ENCODE data around the gene SECISBP2.
"Not testable (repeated sequence)": the region's sequence is repeated elsewhere in the genome, so short reads cannot be mapped to it uniquely, and the experiment has no call there.

SECISBP2 gene

GRCh38 chr9:89310475-89311345 is 7.6 kb upstream of the SECISBP2 start, which contains the start of gene CKS2:
Gene CKS2 (plus strand): TSS chr9:89311195. CDS start chr9:89311293, 98 bp downstream.
- peak; percentile 100 for DNase-seq

GRCh38 chr9:89311346-89312221 is 6.7 kb upstream of the SECISBP2 start:
- peak; percentile 14 for DNase-seq

- peak; percentile 34 for DNase-seq
These were observed 6.1 kb upstream of the SECISBP2 start for GRCh38 chr9:89312222-89312571.

GRCh38 chr9:89313842-89314241 is 4.5 kb upstream of the SECISBP2 start:
- DNase-seq = peak; percentile 35

- no peak for DNase-seq
These were observed 3.3 kb upstream of the SECISBP2 start for GRCh38 chr9:89314955-89315354.

- DNase-seq = no peak
These were observed 2.8 kb upstream of the SECISBP2 start for GRCh38 chr9:89315482-89315881.

- no peak for DNase-seq
These were observed 1.0 kb upstream of the SECISBP2 start for GRCh38 chr9:89317282-89317681.

GRCh38 chr9:89319015-89319905 is 960 bp downstream of the SECISBP2 start:
- DNase-seq = no peak

GRCh38 chr9:89323390-89323789 is 5.1 kb downstream of the SECISBP2 start:
- DNase-seq = no peak

- no peak for DNase-seq
These were observed 7.4 kb downstream of the SECISBP2 start for GRCh38 chr9:89325733-89326132.

- peak; percentile 43 for DNase-seq
These were observed 9.8 kb downstream of the SECISBP2 start for GRCh38 chr9:89328064-89328463.

GRCh38 chr9:89329917-89330316 is 11.6 kb downstream of the SECISBP2 start:
- no peak for DNase-seq

- no peak for DNase-seq
These were observed 12.2 kb downstream of the SECISBP2 start for GRCh38 chr9:89330513-89330912.

GRCh38 chr9:89339807-89340206 is 21.5 kb downstream of the SECISBP2 start:
- no peak for DNase-seq

GRCh38 chr9:89340332-89340731 is 22.0 kb downstream of the SECISBP2 start:
- DNase-seq = no peak

GRCh38 chr9:89342213-89342612 is 23.9 kb downstream of the SECISBP2 start:
- no peak for DNase-seq

GRCh38 chr9:89342948-89343347 is 24.6 kb downstream of the SECISBP2 start:
- DNase-seq = no peak

- not testable (repeated sequence) for DNase-seq
These were observed 25.5 kb downstream of the SECISBP2 start for GRCh38 chr9:89343812-89344211.

- no peak for DNase-seq
These were observed 27.2 kb downstream of the SECISBP2 start for GRCh38 chr9:89345476-89345875.

GRCh38 chr9:89346696-89347095 is 28.4 kb downstream of the SECISBP2 start:
- no peak for DNase-seq

GRCh38 chr9:89347651-89348050 is 29.4 kb downstream of the SECISBP2 start:
- no peak for DNase-seq

- DNase-seq = no peak
These were observed 31.3 kb downstream of the SECISBP2 start for GRCh38 chr9:89349607-89350006.
